Heart left ventricle (tissue), 16 donors: ENCODE results near the gene NFATC2. TPM values are rescaled to one million over a fixed set of nuclear protein-coding genes. Genes with fewer than 3 reads are reported as not detected.
A peak's percentile ranks its signal among the peaks of the same experiment; 100 is the strongest.

Source experiments
- ATAC-seq, 4 donors: fragments of 200-7000 bp; cut with Tn5 transposase; one replicate each; pipeline ENCODE4 v1.9.1; 2020 to 2022; ENCODE audit warnings: moderate library complexity in 4 of 4, mild to moderate bottlenecking in 3 of 4, moderate number of reproducible peaks in 1 of 4
- DNase-seq, 5 donors: peaks; one replicate each; pipeline ENCODE4 v3.0.0-alpha.2; 2020
- H3K27ac ChIP-seq, 12 donors: fragments of 200-600 bp; sonication (generic) in 4 of 12; one replicate each; pipeline versions ENCODE4 v1.5.0 to v1.8.0; 2016 to 2022; ENCODE audit warnings: mild to moderate bottlenecking in 2 of 12
- H3K27me3 ChIP-seq, 9 donors: fragments of 200-600 bp; sonication (generic) in 2 of 9; one replicate each; pipeline versions ENCODE4 v1.5.1 to v1.8.0; 2016 to 2022; ENCODE audit warnings: mild to moderate bottlenecking in 3 of 9
- H3K36me3 ChIP-seq, 9 donors: fragments of 200-600 bp; sonication (generic) in 2 of 9; one replicate each; pipeline versions ENCODE4 v1.5.0 to v1.8.0; 2018 to 2022; ENCODE audit warnings: mild to moderate bottlenecking in 2 of 9
- H3K4me1 ChIP-seq, 12 donors: fragments of 200-600 bp; sonication (generic) in 4 of 12; one replicate each; pipeline versions ENCODE4 v1.5.0 to v1.8.0; 2016 to 2022; ENCODE audit warnings: mild to moderate bottlenecking in 3 of 12
- H3K4me3 ChIP-seq, 12 donors: fragments of 200-600 bp; sonication (generic) in 4 of 12; one replicate each; pipeline versions ENCODE4 v1.5.0 to v1.8.0; 2017 to 2022; ENCODE audit warnings: mild to moderate bottlenecking in 9 of 12, moderate library complexity in 4 of 12
- H3K9me3 ChIP-seq, 12 donors: fragments of 200-600 bp; sonication (generic) in 4 of 12; one replicate each; pipeline versions ENCODE4 v1.5.0 to v1.8.0; 2016 to 2022; ENCODE audit warnings: mild to moderate bottlenecking in 1 of 12
- CTCF ChIP-seq, 12 donors: fragments of 200-600 bp; sonication (generic) in 4 of 12; IDR thresholded peaks; one replicate each; pipeline versions ENCODE4 v1.5.0 to v1.8.0; 2018 to 2022; ENCODE audit warnings: antibody characterized with exemption in 12 of 12, mild to moderate bottlenecking in 5 of 12
- POLR2A ChIP-seq, 2 donors: fragments of 450-650 bp; IDR thresholded peaks; one replicate each; pipeline ENCODE4 v1.6.1; 2017; ENCODE audit warnings: antibody characterized with exemption in 2 of 2, mild to moderate bottlenecking in 2 of 2, moderate library complexity in 2 of 2
- WGBS, 4 donors: extraction: QIAGEN DNeasy Blood & Tissue Kit in 2 of 4; methylation state at CpG; one replicate each; pipeline versions ENCODE4 v1.1.5 to v1.1.7; 2013 to 2018; 5-methylcytosine and 5-hydroxymethylcytosine counted together
- intact Hi-C, 10 donors: fragments of 100-400 bp; cut with DNase I; formaldehyde crosslinking; loops; one replicate each; pipeline versions ENCODE4 v1.11.1 to v1.14.2; 2022
- polyA plus RNA-seq, 2 donors: library from polyadenylated mRNA; stranded (reverse); fragments of 200-250 nt; gene quantifications; one replicate each; pipeline ENCODE4 v1.2.3, GENCODE V29; 2013
- total RNA-seq, 9 donors: library from RNA; depleted of rRNA in 2 of 9; stranded (reverse); fragments of >200 nt in 2 of 9; fragmentation: NEBNext Ultra II Directional in 3 of 9; extraction: Animal tissue kit (Norgen Biotek cat#: 25700) in 3 of 9; gene quantifications; one replicate each; pipeline versions ENCODE4 v1.1.0 to v1.2.4, GENCODE V29; 2016 to 2023
- donor health status: ischemic (EF 13 %, LVEDD 7.1; RV severe dilation, severe dysfunction).
- donor health status: healthy with polysubstance abuse.
- donor health status: DM: no; HTN: yes; CAD: no.
- donor health status: DM: no; HTN: no; CAD: no.
- donor health status: ischemic (EF 25% LVEDD 6.9; RV normal size, moderate dysfunction).
- donor health status: ischemic (EF 25% LVEDD 5.7; RV mildly dilated, moderate dysfunction).
- donor health status: healthy.
- donor health status: DM: yes; HTN: yes; CAD: no.
- donor health status: ischemic (EF 35%, LVEDD 5.7; RV mildly dilated, moderate dysfunction).
- donor health status: nonischemic (EF 11% LVEDD 7.7; RV severe dilation, severe dysfunction).
- donor health status: DM: yes; HTN: yes; CAD: no.
- donor health status: PGD.
- donor health status: ischemic (EF 29% LVEDD 5.4; RV normal size, mild dysfunction).
- donor health status: nonischemic (EF 23%, LVEDD 6.1; RV moderate dilation, normal function).

NFATC2 gene
- total and polyA plus RNA-seq, 11 donors: 0.76 to 7.6 (median 3.2) TPM

GRCh38 chr20:51533291-51534172 is 9.0 kb downstream of the NFATC2 start:
- Histone ChIP-seq H3K27ac (peak overlapping the region; percentile 2 to 89 (median 80)), H3K4me1 (peaks cover 0 to 82% (median 38%) of the 10 kb centered on the region in 12 donors), H3K4me3 (no peak overlapping the region), H3K36me3 (peaks cover 0 to 3% (median 0%) of the 10 kb centered on the region in 9 donors), H3K9me3 (peaks cover 0 to 12% (median 0%) of the 10 kb centered on the region in 12 donors), H3K27me3 (no peaks in the 10 kb centered on the region)
- intact Hi-C loops: loop anchor here in 2 of 10 donors (5.0 to 10.0 kb wide), 2 partner anchors 76 to 79 kb away; no protein-coding TSS in a partner anchor
- DNase-seq: no peak
- TF ChIP-seq POLR2A (IDR thresholded peaks at IDR 0.05) (no peak), CTCF (IDR thresholded peaks at IDR 0.05) (no peak)
- peak in 1 of 4 donors; percentile 27 for ATAC-seq
- WGBS, 4 donors: 66 to 75% (median 73%) methylated on average over 19 of the region's 19 CpGs

GRCh38 chr20:51532577-51533191 is 9.8 kb downstream of the NFATC2 start:
- H3K4me1 ChIP-seq: peaks cover 0 to 87% (median 38%) of the 10 kb centered on the region in 12 donors
- DNase-seq: peak; percentile 57 to 78 (median 70)
- H3K9me3 ChIP-seq: peaks cover 0 to 6% (median 0%) of the 10 kb centered on the region in 12 donors
- H3K36me3 ChIP-seq: peaks cover 0 to under 1% (median 0%) of the 10 kb centered on the region in 9 donors
- intact Hi-C loops: loop anchor here in 2 of 10 donors (5.0 to 10.0 kb wide), 2 partner anchors 75 to 78 kb away; no protein-coding TSS in a partner anchor
- no peaks in the 10 kb centered on the region for H3K27me3 ChIP-seq
- H3K27ac ChIP-seq: peak overlapping the region; percentile 2 to 89 (median 80)
- 47 to 55% (median 55%) methylated on average over 21 to 24 of the region's 24 CpGs for WGBS, 4 donors
- peak overlapping the region in 2 of 12 donors; percentile 3 to 28 for H3K4me3 ChIP-seq
- peak; percentile 74 to 83 (median 76) for ATAC-seq
- TF ChIP-seq POLR2A (IDR thresholded peaks at IDR 0.05) (no peak), CTCF (IDR thresholded peaks at IDR 0.05) (no peak)

GRCh38 chr20:51531712-51532456 is 10.6 kb downstream of the NFATC2 start:
- intact Hi-C loops: loop anchor here in 2 of 10 donors (5.0 to 10.0 kb wide), 2 partner anchors 75 to 77 kb away; no protein-coding TSS in a partner anchor
- ATAC-seq: no peak
- H3K4me3 ChIP-seq: peak overlapping the region in 1 of 12 donors; percentile 3
- 79 to 90% (median 86%) methylated on average over 12 of the region's 12 CpGs for WGBS, 4 donors
- H3K9me3 ChIP-seq: no peaks in the 10 kb centered on the region
- no peaks in the 10 kb centered on the region for H3K27me3 ChIP-seq
- no peak for DNase-seq
- H3K27ac ChIP-seq: peak overlapping the region; percentile 2 to 89 (median 80)
- no peaks in the 10 kb centered on the region for H3K36me3 ChIP-seq
- peaks cover 0 to 88% (median 37%) of the 10 kb centered on the region in 12 donors for H3K4me1 ChIP-seq
- TF ChIP-seq POLR2A (IDR thresholded peaks at IDR 0.05) (no peak), CTCF (IDR thresholded peaks at IDR 0.05) (no peak)
